NT2/D1 (cell line): ENCODE measurements around the gene GAS6.

ENCODE experiments used
- SUZ12 ChIP-seq: IDR thresholded peaks from 2 replicates; pipeline ENCODE4 v1.6.1; 2011; ENCODE audit not compliant: insufficient read length, insufficient read depth; ENCODE audit errors: extremely low read depth
- YY1 ChIP-seq: IDR thresholded peaks from 2 replicates; pipeline ENCODE4 v1.6.1; 2011; ENCODE audit not compliant: insufficient read length, insufficient read depth
- ZNF274 ChIP-seq: IDR thresholded peaks from 2 replicates; pipeline ENCODE4 v1.6.1; 2011; ENCODE audit warnings: mild to moderate bottlenecking, low read depth, low read length

DNA sequence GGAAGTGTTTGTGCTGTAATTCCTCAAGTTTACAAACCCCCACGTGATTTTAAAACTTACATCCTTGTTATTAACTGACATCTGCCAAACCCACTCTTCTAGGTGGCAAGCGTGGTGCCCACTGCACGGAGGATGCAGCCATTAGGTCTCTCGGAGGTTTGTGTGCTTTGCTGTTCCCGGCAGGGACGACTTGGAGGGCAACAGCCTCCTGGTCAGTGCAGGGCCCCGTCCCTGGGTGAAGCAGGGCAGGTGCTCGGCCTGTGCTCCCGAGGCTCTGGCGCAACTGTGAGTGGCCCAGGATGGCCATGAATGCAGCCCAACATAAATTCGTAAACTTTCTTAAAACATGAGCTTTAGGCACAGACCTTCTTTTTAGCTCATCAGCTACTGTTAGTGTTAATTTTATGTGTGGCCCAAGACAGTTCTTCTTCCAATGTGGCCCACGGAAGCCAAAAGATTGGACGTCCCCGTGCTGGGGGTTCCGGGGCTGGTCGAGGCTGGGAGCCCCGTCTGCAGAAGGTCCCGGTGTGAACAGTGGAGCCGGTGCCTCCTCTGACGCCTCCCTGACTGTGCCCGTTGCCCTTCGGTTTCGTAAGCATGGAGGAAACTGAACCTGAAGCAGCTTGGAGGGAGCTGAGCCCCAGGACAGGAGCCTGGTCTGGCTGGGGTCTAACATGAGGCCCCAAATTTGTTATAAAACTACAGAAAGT, 11.9 kb downstream of the GAS6 start:
- TF ChIP-seq ZNF274 (no peak), SUZ12 (no peak), YY1 (no peak)
